Activated T-cell treated with anti-CD3 and anti-CD28 coated beads for 1 hour (primary cell): ENCODE data around the gene CCDC112.
"Not testable (repeated sequence)": the region's sequence is repeated elsewhere in the genome, so short reads cannot be mapped to it uniquely, and the experiment has no call there.

ENCODE experiments used
- DNase-seq: peaks from one replicate; pipeline ENCODE4 v3.0.0-alpha.2; 2020; ENCODE audit warnings: low read depth

CCDC112 gene

GRCh38 chr5:115296124-115297022 is at the start of gene CCDC112:
CCDC112 (minus strand) TSS chr5:115296654; CDS start chr5:115296543, 111 bp downstream.
- DNase-seq: peak; percentile 75

GRCh38 chr5:115345344-115345743 is 48.9 kb upstream of the CCDC112 start:
- no peak for DNase-seq

- DNase-seq: no peak
These were observed 47.4 kb upstream of the CCDC112 start for GRCh38 chr5:115343855-115344254.

GRCh38 chr5:115342590-115343377 is 46.3 kb upstream of the CCDC112 start:
- no peak for DNase-seq

- no peak for DNase-seq
These were observed 45.3 kb upstream of the CCDC112 start for GRCh38 chr5:115341745-115342144.

GRCh38 chr5:115338851-115339250 is 42.4 kb upstream of the CCDC112 start:
- DNase-seq: no peak

- no peak for DNase-seq
These were observed 41.4 kb upstream of the CCDC112 start for GRCh38 chr5:115337882-115338281.

- no peak for DNase-seq
These were observed 40.5 kb upstream of the CCDC112 start for GRCh38 chr5:115336964-115337363.

- DNase-seq: no peak
These were observed 39.8 kb upstream of the CCDC112 start for GRCh38 chr5:115336201-115336720.

GRCh38 chr5:115335301-115335700 is 38.8 kb upstream of the CCDC112 start:
- no peak for DNase-seq

GRCh38 chr5:115333164-115333563 is 36.7 kb upstream of the CCDC112 start:
- DNase-seq: no peak

GRCh38 chr5:115330830-115331229 is 34.4 kb upstream of the CCDC112 start:
- DNase-seq: no peak

GRCh38 chr5:115329475-115329874 is 33.0 kb upstream of the CCDC112 start:
- DNase-seq: no peak

GRCh38 chr5:115328617-115329274 is 32.3 kb upstream of the CCDC112 start:
- not testable (repeated sequence) for DNase-seq

GRCh38 chr5:115325296-115325959 is 29.0 kb upstream of the CCDC112 start:
- DNase-seq: no peak

- DNase-seq: no peak
These were observed 27.6 kb upstream of the CCDC112 start for GRCh38 chr5:115324021-115324420.

- DNase-seq: no peak
These were observed 26.3 kb upstream of the CCDC112 start for GRCh38 chr5:115322729-115323128.

GRCh38 chr5:115321309-115321708 is 24.9 kb upstream of the CCDC112 start:
- no peak for DNase-seq

GRCh38 chr5:115320515-115320914 is 24.1 kb upstream of the CCDC112 start:
- no peak for DNase-seq

GRCh38 chr5:115320006-115320405 is 23.6 kb upstream of the CCDC112 start:
- DNase-seq: no peak

GRCh38 chr5:115319007-115319406 is 22.6 kb upstream of the CCDC112 start:
- no peak for DNase-seq

- no peak for DNase-seq
These were observed 21.3 kb upstream of the CCDC112 start for GRCh38 chr5:115317736-115318135.
